RWPE2 (cell line): ENCODE results near the gene KAT6B.

Experiments
- ATAC-seq: fragments of 200-7000 bp; cut with Tn5 transposase; 3 replicates; pipeline ENCODE4 v1.9.1; 2021; ENCODE audit warnings: low read depth
- DNase-seq: peaks from one replicate; pipeline ENCODE4 v3.0.0-alpha.2; 2020; ENCODE audit warnings: low spot score
- H3K27ac ChIP-seq: fragments of 450-650 bp; 2 replicates; pipeline ENCODE4 v1.5.1; 2017; ENCODE audit warnings: mild to moderate bottlenecking; ENCODE audit not compliant: poor library complexity, severe bottlenecking
- H3K27me3 ChIP-seq: fragments of 250-450 bp; sonication (Bioruptor Pico); 2 replicates; pipeline ENCODE4 v1.5.1; 2021; ENCODE audit warnings: mild to moderate bottlenecking, moderate library complexity; ENCODE audit not compliant: insufficient read depth, poor library complexity, severe bottlenecking
- H3K36me3 ChIP-seq: fragments of 250-450 bp; sonication (Bioruptor Pico); 2 replicates; pipeline ENCODE4 v1.5.1; 2020; ENCODE audit warnings: low read depth, mild to moderate bottlenecking, moderate library complexity
- H3K4me1 ChIP-seq: fragments of 250-450 bp; sonication (Bioruptor Pico); 2 replicates; pipeline ENCODE4 v1.5.1; 2021; ENCODE audit warnings: mild to moderate bottlenecking, moderate library complexity; ENCODE audit not compliant: insufficient read depth, poor library complexity, severe bottlenecking
- H3K4me3 ChIP-seq: fragments of 250-450 bp; sonication (Bioruptor Pico); 2 replicates; pipeline ENCODE4 v1.5.1; 2021; ENCODE audit warnings: mild to moderate bottlenecking, moderate library complexity; ENCODE audit not compliant: severe bottlenecking
- H3K9me3 ChIP-seq: fragments of 250-450 bp; sonication (Bioruptor Pico); 2 replicates; pipeline ENCODE4 v1.5.1; 2021; ENCODE audit warnings: mild to moderate bottlenecking, moderate library complexity; ENCODE audit not compliant: severe bottlenecking
- CTCF ChIP-seq: fragments of 450-650 bp; IDR thresholded peaks from one replicate; pipeline ENCODE4 v1.5.1; 2017; ENCODE audit warnings: mild to moderate bottlenecking, moderate library complexity; ENCODE audit not compliant: poor library complexity, severe bottlenecking

The KAT6B gene

GRCh38 chr10:75016325-75016724 is 189.9 kb downstream of the KAT6B start:
- no peak for TF ChIP-seq CTCF

GRCh38 chr10:75018251-75018650 is 191.9 kb downstream of the KAT6B start:
- no peak for DNase-seq
- Histone ChIP-seq H3K4me1 (no peaks in the 10 kb centered on the region), H3K4me3 (no peak overlapping the region), H3K9me3 (no peaks in the 10 kb centered on the region), H3K27me3 (no peaks in the 10 kb centered on the region), H3K27ac (no peak overlapping the region), H3K36me3 (peaks cover 7% of the 10 kb centered on the region; the same call in 1 of the 2 replicates)
- ATAC-seq = no peak
- TF ChIP-seq CTCF = no peak

More at GRCh38 chr10:75016325-75016724, 189.9 kb downstream of the KAT6B start:
- Histone ChIP-seq H3K27me3 (no peaks in the 10 kb centered on the region), H3K4me3 (no peak overlapping the region), H3K36me3 (no peaks in the 10 kb centered on the region), H3K9me3 (no peaks in the 10 kb centered on the region), H3K4me1 (no peaks in the 10 kb centered on the region), H3K27ac (no peak overlapping the region)
- ATAC-seq (no peak), DNase-seq (no peak)

GRCh38 chr10:75018686-75019307 is 192.4 kb downstream of the KAT6B start:
- Histone ChIP-seq H3K4me1 (no peaks in the 10 kb centered on the region), H3K9me3 (no peaks in the 10 kb centered on the region), H3K27me3 (no peaks in the 10 kb centered on the region), H3K4me3 (no peak overlapping the region), H3K36me3 (peaks cover 7% of the 10 kb centered on the region; the same call in 1 of the 2 replicates), H3K27ac (no peak overlapping the region)
- TF ChIP-seq CTCF = no peak
- DNase-seq (no peak), ATAC-seq (no peak)

- peak; percentile 62 for TF ChIP-seq CTCF
- H3K27ac ChIP-seq = no peak overlapping the region
These were observed 193.0 kb downstream of the KAT6B start for GRCh38 chr10:75019370-75019769.

GRCh38 chr10:75020168-75020567 is 193.8 kb downstream of the KAT6B start:
- H3K36me3 ChIP-seq = peaks cover 12% of the 10 kb centered on the region; the same call in 1 of the 2 replicates
- ATAC-seq = no peak
- TF ChIP-seq CTCF = no peak

More at GRCh38 chr10:75019370-75019769, 193.0 kb downstream of the KAT6B start:
- H3K36me3 ChIP-seq = peaks cover 7% of the 10 kb centered on the region; the same call in 1 of the 2 replicates
- 0 out of 3 replicates have a peak, but pooled peaks have one; percentile 50 for ATAC-seq
- H3K9me3 ChIP-seq = peaks cover 2% of the 10 kb centered on the region
- H3K4me1 ChIP-seq = no peaks in the 10 kb centered on the region
- DNase-seq = no peak
- H3K4me3 ChIP-seq = no peak overlapping the region
- no peaks in the 10 kb centered on the region for H3K27me3 ChIP-seq

More at GRCh38 chr10:75020168-75020567, 193.8 kb downstream of the KAT6B start:
- no peaks in the 10 kb centered on the region for H3K4me1 ChIP-seq
- no peak for DNase-seq
- no peak overlapping the region for H3K27ac ChIP-seq
- H3K27me3 ChIP-seq = no peaks in the 10 kb centered on the region
- H3K4me3 ChIP-seq = no peak overlapping the region
- H3K9me3 ChIP-seq = peaks cover 2% of the 10 kb centered on the region
